ENCODE data around the gene ZNF526. TPM values are rescaled to one million over a fixed set of nuclear protein-coding genes. Genes with fewer than 3 reads are reported as not detected.

The ZNF526 gene
- total RNA-seq, 2 donors from 2014 or later, result 7.9 to 10.3 TPM

- Histone ChIP-seq H3K9me3 (no peaks in the 10 kb centered on the region), H3K4me3 (peak overlapping the region; percentile 99), H3K4me1 (ENCODE audit: control insufficient read depth in 1 of 2, low read depth in 2 of 2) (peaks cover 29 to 50% of the 10 kb centered on the region in 2 donors), H3K36me3 (peaks cover 13% of the 10 kb centered on the region), H3K27me3 (replicated peaks; ENCODE audit: insufficient read depth) (no peaks in the 10 kb centered on the region), H3K27ac (peak overlapping the region; percentile 89 to 99)
- TF ChIP-seq, protein P1, sequence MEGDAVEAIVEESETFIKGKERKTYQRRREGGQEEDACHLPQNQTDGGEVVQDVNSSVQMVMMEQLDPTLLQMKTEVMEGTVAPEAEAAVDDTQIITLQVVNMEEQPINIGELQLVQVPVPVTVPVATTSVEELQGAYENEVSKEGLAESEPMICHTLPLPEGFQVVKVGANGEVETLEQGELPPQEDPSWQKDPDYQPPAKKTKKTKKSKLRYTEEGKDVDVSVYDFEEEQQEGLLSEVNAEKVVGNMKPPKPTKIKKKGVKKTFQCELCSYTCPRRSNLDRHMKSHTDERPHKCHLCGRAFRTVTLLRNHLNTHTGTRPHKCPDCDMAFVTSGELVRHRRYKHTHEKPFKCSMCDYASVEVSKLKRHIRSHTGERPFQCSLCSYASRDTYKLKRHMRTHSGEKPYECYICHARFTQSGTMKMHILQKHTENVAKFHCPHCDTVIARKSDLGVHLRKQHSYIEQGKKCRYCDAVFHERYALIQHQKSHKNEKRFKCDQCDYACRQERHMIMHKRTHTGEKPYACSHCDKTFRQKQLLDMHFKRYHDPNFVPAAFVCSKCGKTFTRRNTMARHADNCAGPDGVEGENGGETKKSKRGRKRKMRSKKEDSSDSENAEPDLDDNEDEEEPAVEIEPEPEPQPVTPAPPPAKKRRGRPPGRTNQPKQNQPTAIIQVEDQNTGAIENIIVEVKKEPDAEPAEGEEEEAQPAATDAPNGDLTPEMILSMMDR (IDR thresholded peaks at IDR 0.05), result no peak
- no peak for DNase-seq (ENCODE audit: low spot score)
- no peak for ATAC-seq (ENCODE audit: insufficient number of reproducible peaks, low FRiP score, low read depth)
Measured at GRCh38 chr19:42252365-42253244, 32.5 kb downstream of the ZNF526 start.

DNA sequence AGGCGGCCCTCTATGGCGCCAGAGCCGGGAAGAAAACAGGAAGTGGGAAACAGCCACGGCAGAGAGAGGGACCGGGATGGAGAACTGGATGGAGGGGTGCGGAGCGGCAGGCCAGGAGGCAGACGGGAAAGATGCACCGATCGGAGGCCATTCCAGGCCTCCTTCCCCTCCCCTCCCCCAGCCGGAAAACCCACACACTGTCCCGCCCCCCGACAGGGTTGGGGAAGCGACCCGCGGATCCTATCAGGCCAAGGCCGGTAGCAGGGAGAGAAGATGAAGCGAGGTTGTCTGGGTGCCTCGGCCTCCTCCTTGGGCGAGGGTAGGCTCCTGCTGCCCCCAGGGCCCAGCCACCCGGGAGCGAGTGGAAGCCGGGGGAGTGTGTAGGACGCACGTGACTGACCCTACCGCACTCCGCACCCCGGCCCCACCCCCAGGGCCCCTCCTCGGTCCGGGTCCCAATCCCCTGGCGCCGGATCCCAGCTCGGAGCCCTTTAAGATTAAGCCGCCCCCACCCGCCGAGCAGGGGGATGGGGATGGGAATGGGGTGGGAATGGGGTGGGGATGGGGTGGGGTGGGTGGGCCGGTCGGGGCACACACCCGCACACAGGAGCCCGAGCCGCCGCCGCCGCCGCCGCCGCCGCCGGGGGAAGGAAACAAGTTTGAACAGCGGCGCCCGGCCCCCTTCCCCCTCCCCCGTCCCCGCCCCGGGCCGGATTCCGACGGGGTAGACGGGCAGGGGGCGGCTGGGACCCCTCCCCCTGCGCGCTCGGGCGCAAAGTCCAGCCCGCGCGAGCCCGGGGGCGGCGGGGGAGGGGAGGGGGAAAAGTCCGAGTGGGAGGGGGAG is 33.4 kb downstream of the ZNF526 start:
- TF ChIP-seq, protein P1 (IDR thresholded peaks at IDR 0.05), result no peak
- peak overlapping the region; percentile 99 for H3K4me3 ChIP-seq
- peaks cover 12% of the 10 kb centered on the region for H3K36me3 ChIP-seq
- H3K27ac ChIP-seq, result peak overlapping the region; percentile 98 to 99
- H3K4me1 ChIP-seq (ENCODE audit: control insufficient read depth in 1 of 2, low read depth in 2 of 2), result peaks cover 29 to 50% of the 10 kb centered on the region in 2 donors
- DNase-seq (ENCODE audit: low spot score), result no peak
- no peaks in the 10 kb centered on the region for H3K9me3 ChIP-seq
- no peaks in the 10 kb centered on the region for H3K27me3 ChIP-seq (replicated peaks; ENCODE audit: insufficient read depth)
- ATAC-seq (ENCODE audit: insufficient number of reproducible peaks, low FRiP score, low read depth), result no peak

DNA sequence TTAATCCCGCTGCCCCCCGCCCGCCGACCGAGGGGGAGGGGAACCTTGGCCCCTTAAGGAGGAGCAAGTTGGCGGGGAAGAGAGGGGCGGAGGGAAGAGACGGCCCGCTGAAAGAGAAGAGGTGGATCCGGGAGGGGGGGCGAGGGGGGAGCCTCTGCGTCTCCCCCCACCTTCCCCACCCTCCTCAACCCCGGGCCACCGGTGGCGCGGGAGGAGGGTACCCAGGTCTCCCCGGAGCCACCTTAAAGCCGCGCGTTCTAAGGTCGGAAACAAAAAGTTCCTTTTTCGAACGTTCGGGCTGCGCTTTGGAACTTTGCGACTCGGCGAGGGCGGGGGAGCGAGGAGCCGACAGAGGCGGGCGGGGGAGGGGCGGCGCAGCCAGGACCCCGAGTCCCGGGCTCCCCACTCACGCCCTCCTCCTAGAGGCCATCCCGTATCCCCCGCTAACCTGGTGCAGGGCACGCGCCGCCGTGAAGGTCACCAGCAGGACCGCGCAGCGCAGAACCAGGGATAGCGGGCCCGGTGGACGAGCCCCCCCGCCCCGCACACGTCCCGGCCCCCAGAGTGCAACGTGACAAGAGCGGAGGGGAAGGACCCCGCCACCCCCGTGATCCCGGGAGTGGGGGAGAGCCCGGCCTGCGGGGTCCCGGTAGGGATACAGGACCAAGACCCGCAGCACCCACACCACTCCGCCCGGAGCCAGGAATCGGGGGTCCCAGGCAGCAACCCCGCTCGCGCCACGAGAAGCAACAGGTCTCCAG is 34.2 kb downstream of the ZNF526 start:
- H3K4me1 ChIP-seq (ENCODE audit: control insufficient read depth in 1 of 2, low read depth in 2 of 2), result peaks cover 29 to 46% of the 10 kb centered on the region in 2 donors
- ATAC-seq (ENCODE audit: insufficient number of reproducible peaks, low FRiP score, low read depth) (no peak), DNase-seq (ENCODE audit: low spot score) (no peak)
- H3K27ac ChIP-seq, result peak overlapping the region; percentile 98 to 99
- TF ChIP-seq, protein P1 (IDR thresholded peaks at IDR 0.05), result peak; percentile 7
- no peaks in the 10 kb centered on the region for H3K27me3 ChIP-seq (replicated peaks; ENCODE audit: insufficient read depth)
- peak overlapping the region; percentile 99 for H3K4me3 ChIP-seq
- H3K36me3 ChIP-seq, result peaks cover 7% of the 10 kb centered on the region
- H3K9me3 ChIP-seq, result no peaks in the 10 kb centered on the region

DNA sequence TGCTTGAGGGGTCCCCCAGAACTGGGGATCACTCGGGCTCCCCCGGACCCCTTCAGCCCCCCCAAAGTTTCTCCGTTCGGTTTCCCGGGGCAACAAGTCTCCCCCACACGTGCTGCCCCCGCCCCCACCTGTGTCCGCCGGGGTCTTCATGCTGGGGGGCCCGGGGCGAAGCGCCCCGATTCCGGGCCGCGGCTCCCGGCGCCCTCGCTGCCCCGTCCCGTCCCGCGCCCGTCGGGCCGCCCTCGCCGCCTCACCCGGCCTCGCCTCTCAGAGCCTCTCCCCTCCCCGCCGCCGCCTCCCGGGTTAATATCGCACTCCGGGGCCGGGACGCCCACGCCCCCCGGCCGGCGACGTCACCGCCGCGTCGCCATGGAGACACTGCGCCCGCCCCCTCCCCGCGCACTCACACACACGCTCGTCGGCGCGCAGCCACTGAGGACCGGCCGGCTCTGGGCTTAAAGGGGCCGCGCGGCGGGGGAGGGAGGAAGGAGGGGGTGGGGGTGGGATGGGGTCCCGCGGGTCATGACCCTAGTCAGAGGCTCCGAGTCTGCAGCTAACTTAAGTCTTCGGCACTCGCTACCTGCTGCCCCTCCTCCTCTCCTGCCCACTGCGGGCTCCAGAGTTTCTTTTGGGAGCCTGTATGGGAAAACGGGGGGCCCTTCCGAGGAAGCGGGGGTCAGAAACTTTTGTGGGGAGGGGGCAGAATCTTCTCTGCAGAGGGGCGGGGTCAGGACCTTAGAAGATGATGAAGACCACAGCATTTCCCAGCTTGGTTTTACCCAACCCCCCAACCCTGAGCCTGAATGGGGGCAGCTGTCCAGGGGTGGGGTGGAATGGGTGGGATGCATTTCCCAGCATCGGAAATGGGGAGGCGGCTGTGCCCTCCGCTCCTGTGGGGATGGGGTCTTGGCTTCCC is 35.0 kb downstream of the ZNF526 start, which contains the start of gene ERF:
TSS of gene ERF (minus strand) at position 279 of the 916 bp plus-strand sequence. CDS start at position 150, 129 bp downstream.
- Histone ChIP-seq H3K4me3 (peak within 1 kb of the TSS; percentile 99), H3K9me3 (no peaks in the 10 kb centered on the region), H3K36me3 (no peaks in the 10 kb centered on the region), H3K27me3 (replicated peaks; ENCODE audit: insufficient read depth) (no peaks in the 10 kb centered on the region), H3K27ac (peak within 1 kb of the TSS; percentile 98 to 99), H3K4me1 (ENCODE audit: control insufficient read depth in 1 of 2, low read depth in 2 of 2) (peaks cover 29 to 38% of the 10 kb centered on the region in 2 donors)
- TF ChIP-seq, protein P1 (IDR thresholded peaks at IDR 0.05), result no peak
- peak; percentile 78 for DNase-seq (ENCODE audit: low spot score)
- ATAC-seq (ENCODE audit: insufficient number of reproducible peaks, low FRiP score, low read depth), result peak; percentile 62
